IMR-90 (cell line): ENCODE results near the gene PNPLA2. TPM values are rescaled to one million over a fixed set of nuclear protein-coding genes. Genes with fewer than 3 reads are reported as not detected.

Experiments
- ATAC-seq: fragments of 200-7000 bp; cut with Tn5 transposase; 2 replicates; pipeline ENCODE4 v1.9.1; 2020; ENCODE audit warnings: low read depth, mild to moderate bottlenecking, moderate library complexity
- BruUV-seq: library from RNA; stranded (reverse); fragments of 400-500 nt; replicated peaks from 2 replicates; lab custom pipeline; 2021; lab: Mats Ljungman, UMichigan
- CTCF ChIA-PET: fragments of 300-600 bp; formaldehyde crosslinking; extraction: SDS; loops from one replicate; lab custom pipeline; 2021; ENCODE audit warnings: antibody characterized with exemption; lab: Yijun Ruan, JAX
- POLR2A ChIA-PET: fragments of 300-600 bp; sonication (Branson Sonifier 250); formaldehyde crosslinking; loops from one replicate; lab custom pipeline; 2022; ENCODE audit warnings: antibody characterized with exemption; ENCODE audit not compliant: unreplicated experiment; lab: Charles Lee
- DNase-seq: peaks from one replicate; pipeline ENCODE4 v3.0.0; 2013
- H2AFZ ChIP-seq: replicated peaks from 2 replicates; pipeline ENCODE3; 2013; ENCODE audit warnings: low read length, mild to moderate bottlenecking; ENCODE audit not compliant: poor library complexity
- H2AK5ac ChIP-seq: 2 replicates; pipeline ENCODE4 v1.6.1; 2013; ENCODE audit warnings: low read depth, low read length, inconsistent platforms
- H2AK9ac ChIP-seq: replicated peaks from 2 replicates; pipeline ENCODE3; 2013; ENCODE audit warnings: mild to moderate bottlenecking, low read depth, low read length, moderate library complexity; ENCODE audit not compliant: poor library complexity
- H2BK120ac ChIP-seq: 2 replicates; pipeline ENCODE4 v1.6.1; 2013; ENCODE audit warnings: low read depth, low read length, inconsistent platforms
- H2BK15ac ChIP-seq: 3 replicates; pipeline ENCODE4 v1.6.1; 2013; ENCODE audit warnings: low read depth, low read length, inconsistent platforms
- H2BK20ac ChIP-seq: 2 replicates; pipeline ENCODE4 v1.6.1; 2013; ENCODE audit warnings: low read depth, mild to moderate bottlenecking, inconsistent platforms, low read length, moderate library complexity
- H2BK5ac ChIP-seq: 2 replicates; pipeline ENCODE4 v1.6.1; 2013; ENCODE audit warnings: mild to moderate bottlenecking, low read depth, low read length, inconsistent platforms; ENCODE audit not compliant: poor library complexity, severe bottlenecking
- H3K14ac ChIP-seq: replicated peaks from 2 replicates; pipeline ENCODE4 v1.6.1; 2013; ENCODE audit warnings: low read depth, low read length, inconsistent platforms
- H3K18ac ChIP-seq: 2 replicates; pipeline ENCODE4 v1.6.1; 2013; ENCODE audit warnings: low read depth, low read length, control low read depth
- H3K23ac ChIP-seq: 2 replicates; pipeline ENCODE4 v1.6.1; 2013; ENCODE audit warnings: low read depth, low read length, inconsistent platforms
- H3K27ac ChIP-seq: 2 replicates; pipeline ENCODE4 v1.5.1; 2013; ENCODE audit warnings: mild to moderate bottlenecking, control low read depth, low read length; ENCODE audit not compliant: insufficient read depth
- H3K27me3 ChIP-seq: 2 replicates; pipeline ENCODE4 v1.6.1; 2013; ENCODE audit warnings: low read length; ENCODE audit not compliant: control insufficient read depth, insufficient read depth
- H3K36me3 ChIP-seq: 2 replicates; pipeline ENCODE4 v1.6.1; 2013; ENCODE audit warnings: low read length, mixed read lengths; ENCODE audit not compliant: control insufficient read depth, insufficient read depth
- H3K4ac ChIP-seq: 2 replicates; pipeline ENCODE4 v1.6.1; 2013; ENCODE audit warnings: low read depth, low read length, inconsistent platforms
- H3K4me1 ChIP-seq: 2 replicates; pipeline ENCODE4 v1.6.1; 2013; ENCODE audit warnings: low read length, mixed read lengths; ENCODE audit not compliant: control insufficient read depth, insufficient read depth
- H3K4me2 ChIP-seq: 2 replicates; pipeline ENCODE4 v1.6.1; 2013; ENCODE audit warnings: low read depth, mild to moderate bottlenecking, control low read depth, low read length, moderate library complexity
- H3K4me3 ChIP-seq: 2 replicates; pipeline ENCODE4 v1.5.1; 2013; ENCODE audit warnings: low read depth, mild to moderate bottlenecking, control low read depth, low read length, moderate library complexity; ENCODE audit not compliant: insufficient read depth
- H3K56ac ChIP-seq: 2 replicates; pipeline ENCODE4 v1.6.1; 2013; ENCODE audit warnings: low read length, inconsistent platforms; ENCODE audit not compliant: insufficient read depth; ENCODE audit errors: extremely low read depth
- H3K79me1 ChIP-seq, 2 experiments: 2 replicates each; pipeline ENCODE4 v1.6.1; 2013; ENCODE audit warnings: low read length in 2 of 2, inconsistent platforms in 1 of 2, low read depth in 1 of 2
- H3K9ac ChIP-seq: 2 replicates; pipeline ENCODE4 v1.6.1; 2013; ENCODE audit warnings: low read depth, low read length, control low read depth
- H3K9me1 ChIP-seq: 2 replicates; pipeline ENCODE4 v1.6.1; 2013; ENCODE audit warnings: low read length, inconsistent platforms; ENCODE audit not compliant: insufficient read depth
- H3K9me3 ChIP-seq: 2 replicates; pipeline ENCODE4 v1.6.1; 2013; ENCODE audit warnings: low read length; ENCODE audit not compliant: control insufficient read depth, insufficient read depth
- H4K20me1 ChIP-seq: 2 replicates; pipeline ENCODE4 v1.6.1; 2013; ENCODE audit warnings: low read length, inconsistent platforms; ENCODE audit not compliant: insufficient read depth
- H4K5ac ChIP-seq: 2 replicates; pipeline ENCODE4 v1.6.1; 2013; ENCODE audit warnings: mild to moderate bottlenecking, low read depth, low read length, control low read depth
- H4K8ac ChIP-seq, 2 experiments: 2 replicates each; pipeline ENCODE4 v1.6.1; 2013; ENCODE audit warnings: low read depth in 2 of 2, low read length in 2 of 2, control low read depth in 1 of 2, inconsistent platforms in 1 of 2
- H4K91ac ChIP-seq: 2 replicates; pipeline ENCODE4 v1.6.1; 2013; ENCODE audit warnings: low read depth, low read length, inconsistent platforms; ENCODE audit not compliant: insufficient read depth
- BHLHE40 ChIP-seq: fragments of 150-350 bp; IDR thresholded peaks from 2 replicates; pipeline ENCODE4 v1.6.1; 2016; ENCODE audit warnings: mild to moderate bottlenecking, low read depth, low read length
- CEBPB ChIP-seq: IDR thresholded peaks from 2 replicates; pipeline ENCODE4 v1.6.1; 2012; ENCODE audit warnings: low read depth, low read length, improper control_type of control experiment
- FOS ChIP-seq: fragments of 150-350 bp; IDR thresholded peaks from 2 replicates; pipeline ENCODE4 v1.6.1; 2016; ENCODE audit warnings: low read depth, low read length
- MAFK ChIP-seq: IDR thresholded peaks from 2 replicates; pipeline ENCODE4 v1.6.1; 2012; ENCODE audit warnings: low read depth, low read length, improper control_type of control experiment
- MAZ ChIP-seq: IDR thresholded peaks from 2 replicates; pipeline ENCODE4 v1.6.1; 2012; ENCODE audit warnings: low read depth, mild to moderate bottlenecking, low read length, improper control_type of control experiment, moderate library complexity, borderline replicate concordance
- MXI1 ChIP-seq: IDR thresholded peaks from 2 replicates; pipeline ENCODE4 v1.6.1; 2012; ENCODE audit warnings: low read depth, mild to moderate bottlenecking, low read length, moderate library complexity, borderline replicate concordance
- NFE2L2 ChIP-seq: fragments of 150-350 bp; IDR thresholded peaks from 2 replicates; pipeline ENCODE4 v1.6.1; 2016; ENCODE audit warnings: low read depth, mild to moderate bottlenecking, low read length
- POLR2A ChIP-seq: IDR thresholded peaks from 2 replicates; pipeline ENCODE4 v1.6.1; 2012; ENCODE audit warnings: mild to moderate bottlenecking, low read depth, low read length
- RAD21 ChIP-seq: IDR thresholded peaks from 2 replicates; pipeline ENCODE4 v1.6.1; 2012; ENCODE audit warnings: low read length, improper control_type of control experiment
- RCOR1 ChIP-seq: IDR thresholded peaks from 2 replicates; pipeline ENCODE4 v1.6.1; 2012; ENCODE audit warnings: mild to moderate bottlenecking, low read length, improper control_type of control experiment; ENCODE audit not compliant: insufficient replicate concordance
- WGBS, 2 experiments: methylation state at CpG; one replicate each; pipeline versions ENCODE4 v1.1.5 to v1.1.7; 2013; ENCODE audit warnings: missing lambda C conversion rate in 2 of 2; ENCODE audit not compliant: insufficient read length in 1 of 2; ENCODE audit errors: extremely low coverage in 2 of 2; 5-methylcytosine and 5-hydroxymethylcytosine counted together
- dilution Hi-C: fragments of 300-500 bp; cut with HindIII; formaldehyde crosslinking; loops from one replicate; pipeline ENCODE4 v1.14.3; 2018; ENCODE audit warnings: low sequenced_read_pairs; ENCODE audit not compliant: unreplicated experiment
- in situ Hi-C: fragments of 300-500 bp; cut with MboI; formaldehyde crosslinking; loops from 3 replicates; pipeline ENCODE4 v1.14.3; 2019; ENCODE audit warnings: low sequenced_read_pairs, inconsistent platforms, mixed read lengths
- intact Hi-C: fragments of 100-400 bp; cut with micrococcal nuclease; formaldehyde crosslinking; loops from 2 replicates; pipeline ENCODE4 v1.10.0; 2022
- polyA plus RNA-seq, 3 experiments: library from polyadenylated mRNA; depleted of rRNA; stranded (reverse); fragments of >200 nt; gene quantifications; 2 replicates each; pipeline ENCODE4 v1.2.3, GENCODE V29; 2012; ENCODE audit warnings: low replicate concordance in 1 of 3
- total RNA-seq: library from RNA; depleted of rRNA; stranded (reverse); fragments of >200 nt; gene quantifications from 2 replicates; pipeline ENCODE4 v1.2.3, GENCODE V29; 2012
- TF ChIP-seq, protein P1 (sequence below): conservative IDR thresholded peaks from 2 replicates; pipeline ENCODE4 v1.5.1; 2012; ENCODE audit warnings: mild to moderate bottlenecking, low read depth, low read length, improper control_type of control experiment
- TF ChIP-seq, protein P2 (sequence below): fragments of 150-350 bp; IDR thresholded peaks from 2 replicates; pipeline ENCODE4 v1.6.1; 2017; ENCODE audit warnings: mild to moderate bottlenecking, antibody characterized with exemption, low read length, low read depth

Gene PNPLA2
- total and polyA plus RNA-seq, 2 of the 4 experiments (the other 2 are of a cell fraction): 7.0 to 94.3 TPM

DNA sequence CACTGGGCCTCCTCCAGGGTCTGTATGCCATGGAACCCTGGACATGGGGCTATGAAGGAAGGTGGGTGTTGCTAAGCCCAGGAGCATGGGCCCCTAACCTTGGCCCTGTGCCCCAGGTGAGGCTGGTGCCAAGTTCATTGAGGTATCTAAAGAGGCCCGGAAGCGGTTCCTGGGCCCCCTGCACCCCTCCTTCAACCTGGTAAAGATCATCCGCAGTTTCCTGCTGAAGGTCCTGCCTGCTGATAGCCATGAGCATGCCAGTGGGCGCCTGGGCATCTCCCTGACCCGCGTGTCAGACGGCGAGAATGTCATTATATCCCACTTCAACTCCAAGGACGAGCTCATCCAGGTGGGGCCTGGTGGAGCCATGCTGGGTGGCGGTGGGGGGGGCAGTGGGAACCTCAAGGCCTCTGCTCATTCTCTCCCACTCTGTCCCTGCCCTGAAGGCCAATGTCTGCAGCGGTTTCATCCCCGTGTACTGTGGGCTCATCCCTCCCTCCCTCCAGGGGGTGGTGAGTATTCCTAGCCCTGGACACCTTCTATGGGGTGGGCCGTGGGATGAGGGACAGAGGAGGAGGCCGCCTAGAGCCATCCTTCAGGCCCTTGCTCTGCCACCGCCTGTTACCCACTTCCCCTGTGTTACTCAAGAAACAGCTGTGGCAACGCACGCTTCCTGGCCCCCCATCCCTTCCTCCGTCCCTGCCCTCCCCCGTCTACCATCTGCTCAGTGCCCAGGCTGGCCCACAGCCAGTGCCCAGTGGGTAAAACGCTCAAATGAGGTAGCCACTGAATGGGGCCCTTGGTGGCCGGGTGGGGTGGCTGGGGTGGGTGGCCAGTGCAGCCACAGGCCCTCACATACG is 3.0 kb downstream of the PNPLA2 start (continued):
- TF ChIP-seq MAZ: no peak

DNA sequence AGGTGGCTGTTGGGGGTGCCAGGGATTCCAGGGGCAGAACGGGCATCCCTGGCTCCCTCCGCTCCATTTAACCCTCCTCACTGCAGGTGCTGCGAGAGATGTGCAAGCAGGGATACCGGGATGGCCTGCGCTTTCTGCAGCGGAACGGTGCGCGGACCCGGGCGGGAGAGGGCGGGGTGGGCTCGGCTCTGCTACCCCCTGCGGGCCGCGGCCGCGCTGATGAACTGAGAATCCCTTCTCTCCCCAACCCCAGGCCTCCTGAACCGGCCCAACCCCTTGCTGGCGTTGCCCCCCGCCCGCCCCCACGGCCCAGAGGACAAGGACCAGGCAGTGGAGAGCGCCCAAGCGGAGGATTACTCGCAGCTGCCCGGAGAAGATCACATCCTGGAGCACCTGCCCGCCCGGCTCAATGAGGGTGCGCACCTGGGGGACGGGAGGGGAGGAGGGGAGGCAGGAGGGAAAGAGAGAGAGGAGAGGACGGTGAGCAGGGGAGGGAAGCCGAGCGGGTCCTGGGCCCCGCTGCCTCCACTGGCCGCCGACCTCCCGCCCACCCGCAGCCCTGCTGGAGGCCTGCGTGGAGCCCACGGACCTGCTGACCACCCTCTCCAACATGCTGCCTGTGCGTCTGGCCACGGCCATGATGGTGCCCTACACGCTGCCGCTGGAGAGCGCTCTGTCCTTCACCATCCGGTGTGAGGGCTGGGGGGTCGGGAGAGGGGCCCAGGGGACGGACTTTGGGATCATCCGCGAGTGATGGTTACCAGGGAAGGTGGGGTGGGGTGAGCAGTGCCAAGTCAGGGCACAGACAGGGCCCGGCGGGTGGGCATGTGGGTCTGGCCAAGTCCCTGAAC is 5.0 kb downstream of the PNPLA2 start:
- in situ Hi-C loops: no loop called here
- WGBS, 2 experiments: 86% methylated on average over 32 of the region's 53 CpGs; no CpG with 5 or more reads in 1 of the 2 experiments
- intact Hi-C loops: no loop called here
- TF ChIP-seq CEBPB (no peak), BHLHE40 (no peak), MAZ (no peak), FOS (no peak), RCOR1 (no peak), RAD21 (no peak), NFE2L2 (no peak), MXI1 (no peak), MAFK (no peak), POLR2A (no peak)
- TF ChIP-seq, protein P1, sequence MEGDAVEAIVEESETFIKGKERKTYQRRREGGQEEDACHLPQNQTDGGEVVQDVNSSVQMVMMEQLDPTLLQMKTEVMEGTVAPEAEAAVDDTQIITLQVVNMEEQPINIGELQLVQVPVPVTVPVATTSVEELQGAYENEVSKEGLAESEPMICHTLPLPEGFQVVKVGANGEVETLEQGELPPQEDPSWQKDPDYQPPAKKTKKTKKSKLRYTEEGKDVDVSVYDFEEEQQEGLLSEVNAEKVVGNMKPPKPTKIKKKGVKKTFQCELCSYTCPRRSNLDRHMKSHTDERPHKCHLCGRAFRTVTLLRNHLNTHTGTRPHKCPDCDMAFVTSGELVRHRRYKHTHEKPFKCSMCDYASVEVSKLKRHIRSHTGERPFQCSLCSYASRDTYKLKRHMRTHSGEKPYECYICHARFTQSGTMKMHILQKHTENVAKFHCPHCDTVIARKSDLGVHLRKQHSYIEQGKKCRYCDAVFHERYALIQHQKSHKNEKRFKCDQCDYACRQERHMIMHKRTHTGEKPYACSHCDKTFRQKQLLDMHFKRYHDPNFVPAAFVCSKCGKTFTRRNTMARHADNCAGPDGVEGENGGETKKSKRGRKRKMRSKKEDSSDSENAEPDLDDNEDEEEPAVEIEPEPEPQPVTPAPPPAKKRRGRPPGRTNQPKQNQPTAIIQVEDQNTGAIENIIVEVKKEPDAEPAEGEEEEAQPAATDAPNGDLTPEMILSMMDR: no peak
- TF ChIP-seq, protein P2, sequence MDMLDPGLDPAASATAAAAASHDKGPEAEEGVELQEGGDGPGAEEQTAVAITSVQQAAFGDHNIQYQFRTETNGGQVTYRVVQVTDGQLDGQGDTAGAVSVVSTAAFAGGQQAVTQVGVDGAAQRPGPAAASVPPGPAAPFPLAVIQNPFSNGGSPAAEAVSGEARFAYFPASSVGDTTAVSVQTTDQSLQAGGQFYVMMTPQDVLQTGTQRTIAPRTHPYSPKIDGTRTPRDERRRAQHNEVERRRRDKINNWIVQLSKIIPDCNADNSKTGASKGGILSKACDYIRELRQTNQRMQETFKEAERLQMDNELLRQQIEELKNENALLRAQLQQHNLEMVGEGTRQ: no peak

More for the DNA sequence above, 5.0 kb downstream of the PNPLA2 start:
- Histone ChIP-seq H3K9me3 (no peaks in the 10 kb centered on the region), H3K18ac (no peak overlapping the region), H2BK15ac (no peak overlapping the region), H3K56ac (no peak overlapping the region), H4K20me1 (peaks cover 37% of the 10 kb centered on the region), H4K5ac (no peak overlapping the region), H3K79me1 (peaks cover 19 to 29% of the 10 kb centered on the region in 2 experiments), H4K91ac (no peak overlapping the region), H3K9me1 (peaks cover 13% of the 10 kb centered on the region), H3K36me3 (peaks cover 30% of the 10 kb centered on the region), H2BK5ac (no peak overlapping the region), H3K4me1 (peaks cover 19% of the 10 kb centered on the region), H3K9ac (no peak overlapping the region), H2AK9ac (no peak overlapping the region), H3K27ac (no peak overlapping the region), H2AFZ (no peak overlapping the region), H3K4me3 (no peak overlapping the region), H2BK120ac (no peak overlapping the region), H3K27me3 (peaks cover 6% of the 10 kb centered on the region; the same call in 1 of the 2 replicates), H3K23ac (no peak overlapping the region), H3K4me2 (no peak overlapping the region), H3K4ac (no peak overlapping the region), H2BK20ac (no peak overlapping the region), H2AK5ac (no peak overlapping the region), H4K8ac (no peak overlapping the region), H3K14ac (no peak overlapping the region)
- dilution Hi-C loops: no loop called here
- DNase-seq (no peak), ATAC-seq (no peak)
- ChIA-PET POLR2A (no interaction called here), CTCF (no interaction called here)
- BruUV-seq: no TSS peak
